Activated B cell treated with CpG ODN at 0.5 μM for 24 hours (primary cell): Measurements from ENCODE around the gene SCRN1. TPM values are rescaled to one million over a fixed set of nuclear protein-coding genes. Genes with fewer than 3 reads are reported as not detected.

ENCODE experiments used
- ATAC-seq: fragments of 200-7000 bp; cut with Tn5 transposase; one replicate; pipeline ENCODE4 v1.10.0; 2021; ENCODE audit warnings: low read depth, mild to moderate bottlenecking, moderate library complexity
- CTCF ChIA-PET: fragments of 350-600 bp; sonication (Branson Sonifier 250); formaldehyde crosslinking; loops from one replicate; lab custom pipeline; 2021; ENCODE audit warnings: antibody characterized with exemption; lab: Charles Lee
- POLR2A ChIA-PET: fragments of 350-600 bp; sonication (Branson Sonifier 250); formaldehyde crosslinking; loops from one replicate; lab custom pipeline; 2021; ENCODE audit warnings: antibody characterized with exemption; lab: Charles Lee
- DNase-seq: peaks from one replicate; pipeline ENCODE4 v3.0.0; 2022
- H3K27ac Mint-ChIP-seq: one replicate; pipeline ENCODE4 v1.8.0; 2020; ENCODE audit warnings: mixed read lengths
- H3K27me3 Mint-ChIP-seq: one replicate; pipeline ENCODE4 v1.8.0; 2021; ENCODE audit warnings: mixed read lengths
- H3K36me3 Mint-ChIP-seq: one replicate; pipeline ENCODE4 v1.8.0; 2021; ENCODE audit warnings: low read depth, mixed read lengths
- H3K4me1 Mint-ChIP-seq: one replicate; pipeline ENCODE4 v1.8.0; 2021; ENCODE audit warnings: mixed read lengths
- H3K4me3 Mint-ChIP-seq: one replicate; pipeline ENCODE4 v1.8.0; 2020; ENCODE audit warnings: mild to moderate bottlenecking, mixed read lengths
- H3K9me3 Mint-ChIP-seq: one replicate; pipeline ENCODE4 v1.8.0; 2020; ENCODE audit warnings: mixed read lengths
- intact Hi-C: fragments of 100-400 bp; cut with micrococcal nuclease; formaldehyde crosslinking; loops from one replicate; pipeline ENCODE4 v1.15.1; 2024
- total RNA-seq: library from RNA; stranded (reverse); gene quantifications from 2 replicates; pipeline ENCODE4 v1.2.3, GENCODE V29; 2022
- TF ChIP-seq, protein P1 (sequence below): fragments of 200-600 bp; IDR thresholded peaks from one replicate; pipeline ENCODE4 v1.8.0; 2022; ENCODE audit warnings: antibody characterized with exemption, mild to moderate bottlenecking

The SCRN1 gene
- total RNA-seq, 1 donor from 2014 or later = 48.7 TPM

DNA sequence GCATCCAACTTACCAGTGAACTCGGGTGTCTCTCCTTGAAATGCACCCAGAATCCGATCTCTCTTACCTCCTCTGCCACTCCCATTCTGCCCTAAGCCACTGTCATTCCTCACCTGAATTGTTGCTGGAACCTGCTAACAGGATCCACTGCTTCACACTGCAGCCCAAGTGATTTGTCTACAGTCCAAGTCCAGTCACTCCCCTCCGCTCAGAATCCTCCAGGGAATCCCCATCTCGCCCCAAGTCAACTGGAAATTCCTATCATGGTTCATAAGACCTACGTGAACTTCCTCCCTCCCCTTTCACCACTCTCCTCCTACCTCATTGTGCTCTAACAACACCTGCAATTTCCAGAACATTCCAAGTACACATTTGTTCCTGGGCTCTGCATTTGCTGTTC lies 91.3 kb downstream of the SCRN1 start:
- DNase-seq (no peak), ATAC-seq (no peak)
- Mint-ChIP-seq H3K27me3 (peaks cover 9% of the 10 kb centered on the region), H3K4me3 (no peak overlapping the region), H3K9me3 (peaks cover 11% of the 10 kb centered on the region), H3K4me1 (no peaks in the 10 kb centered on the region), H3K27ac (no peak overlapping the region), H3K36me3 (no peaks in the 10 kb centered on the region)
- intact Hi-C loops = no loop called here
- ChIA-PET CTCF (no interaction called here), POLR2A (no interaction called here)
- TF ChIP-seq, protein P1, sequence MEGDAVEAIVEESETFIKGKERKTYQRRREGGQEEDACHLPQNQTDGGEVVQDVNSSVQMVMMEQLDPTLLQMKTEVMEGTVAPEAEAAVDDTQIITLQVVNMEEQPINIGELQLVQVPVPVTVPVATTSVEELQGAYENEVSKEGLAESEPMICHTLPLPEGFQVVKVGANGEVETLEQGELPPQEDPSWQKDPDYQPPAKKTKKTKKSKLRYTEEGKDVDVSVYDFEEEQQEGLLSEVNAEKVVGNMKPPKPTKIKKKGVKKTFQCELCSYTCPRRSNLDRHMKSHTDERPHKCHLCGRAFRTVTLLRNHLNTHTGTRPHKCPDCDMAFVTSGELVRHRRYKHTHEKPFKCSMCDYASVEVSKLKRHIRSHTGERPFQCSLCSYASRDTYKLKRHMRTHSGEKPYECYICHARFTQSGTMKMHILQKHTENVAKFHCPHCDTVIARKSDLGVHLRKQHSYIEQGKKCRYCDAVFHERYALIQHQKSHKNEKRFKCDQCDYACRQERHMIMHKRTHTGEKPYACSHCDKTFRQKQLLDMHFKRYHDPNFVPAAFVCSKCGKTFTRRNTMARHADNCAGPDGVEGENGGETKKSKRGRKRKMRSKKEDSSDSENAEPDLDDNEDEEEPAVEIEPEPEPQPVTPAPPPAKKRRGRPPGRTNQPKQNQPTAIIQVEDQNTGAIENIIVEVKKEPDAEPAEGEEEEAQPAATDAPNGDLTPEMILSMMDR = no peak

DNA sequence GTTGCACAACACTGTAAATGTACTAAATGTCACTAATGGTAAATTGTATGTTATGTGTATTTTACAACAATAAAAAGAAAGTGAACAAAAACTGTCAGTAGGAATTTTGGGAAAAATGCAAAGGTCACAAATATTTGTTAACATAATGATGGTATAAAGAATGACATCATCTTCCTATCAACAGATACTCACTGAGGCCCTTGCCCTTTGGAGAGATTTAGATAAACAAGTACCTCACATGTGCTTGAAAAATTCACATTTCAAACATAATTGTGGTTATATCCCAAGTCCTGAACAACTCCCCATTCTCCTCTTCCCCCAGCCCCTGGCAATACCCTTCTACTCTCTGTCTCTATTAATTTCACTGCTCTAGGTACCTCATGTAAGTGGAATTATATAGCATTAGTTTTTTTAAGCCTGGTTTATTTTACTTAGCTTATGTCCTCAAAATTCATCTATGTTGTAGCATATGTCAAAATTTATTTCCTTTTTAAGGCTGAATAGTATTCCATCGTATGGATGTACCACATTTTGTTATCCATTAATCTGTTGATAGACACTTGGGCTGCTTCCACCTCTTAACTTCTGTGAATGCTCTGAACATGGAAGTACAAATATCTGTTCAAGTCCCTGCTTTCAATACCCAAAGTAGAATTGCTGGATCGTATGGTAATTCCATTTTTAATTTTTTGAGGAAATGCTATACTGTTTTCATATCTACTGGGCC lies 92.8 kb downstream of the SCRN1 start:
- TF ChIP-seq, protein P1 = no peak
- no peaks in the 10 kb centered on the region for H3K4me1 Mint-ChIP-seq
- no peak overlapping the region for H3K27ac Mint-ChIP-seq
- CTCF ChIA-PET = no interaction called here
- peaks cover 11% of the 10 kb centered on the region for H3K9me3 Mint-ChIP-seq
- DNase-seq (no peak), ATAC-seq (no peak)
- intact Hi-C loops = no loop called here
- H3K27me3 Mint-ChIP-seq = peaks cover 9% of the 10 kb centered on the region
- POLR2A ChIA-PET = no interaction called here
- no peak overlapping the region for H3K4me3 Mint-ChIP-seq
- no peaks in the 10 kb centered on the region for H3K36me3 Mint-ChIP-seq

DNA sequence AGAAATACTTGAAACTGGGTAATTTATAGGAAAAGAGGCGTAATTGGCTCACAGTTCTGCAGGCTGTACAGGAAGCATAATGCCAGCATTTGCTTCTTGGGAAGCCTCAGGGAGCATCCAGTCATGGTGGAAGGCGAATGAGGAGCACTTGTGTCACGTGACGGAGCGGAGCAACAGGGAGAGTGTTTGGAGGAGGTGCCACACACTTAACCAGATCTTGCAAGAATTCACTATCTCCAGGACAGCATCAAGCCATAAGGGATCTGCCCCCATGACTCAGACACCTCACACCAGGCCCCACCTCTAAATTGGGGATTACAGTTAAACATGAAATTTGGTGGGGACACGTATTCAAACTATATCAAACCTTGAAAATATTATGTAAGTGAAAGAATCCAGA lies 94.0 kb downstream of the SCRN1 start:
- DNase-seq (no peak), ATAC-seq (no peak)
- Mint-ChIP-seq H3K36me3 (no peaks in the 10 kb centered on the region), H3K9me3 (peaks cover 11% of the 10 kb centered on the region), H3K27ac (no peak overlapping the region), H3K4me1 (no peaks in the 10 kb centered on the region), H3K4me3 (no peak overlapping the region), H3K27me3 (peaks cover 9% of the 10 kb centered on the region)
- ChIA-PET CTCF (no interaction called here), POLR2A (no interaction called here)
- TF ChIP-seq, protein P1 = no peak
- intact Hi-C loops = no loop called here

DNA sequence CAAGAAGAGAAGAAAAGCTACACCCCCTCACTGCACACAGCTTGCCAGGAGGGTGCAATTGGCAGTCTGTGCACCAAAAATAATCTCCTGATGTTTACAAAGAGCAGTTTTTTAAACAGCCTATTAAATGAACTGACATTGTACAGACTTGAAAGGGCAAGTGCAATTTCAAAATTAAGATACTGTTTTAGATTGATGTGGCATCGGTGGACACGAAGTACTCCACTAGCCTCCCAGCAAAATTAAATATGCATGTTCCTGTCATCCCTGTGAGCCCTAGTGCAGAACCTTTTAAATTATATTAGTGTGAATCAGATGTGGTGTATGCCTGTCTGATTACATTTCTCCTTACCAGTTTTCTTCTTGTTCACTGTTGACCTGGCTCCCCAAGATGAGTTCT lies 95.3 kb downstream of the SCRN1 start:
- no peak overlapping the region for H3K4me3 Mint-ChIP-seq
- peaks cover 11% of the 10 kb centered on the region for H3K9me3 Mint-ChIP-seq
- ATAC-seq (no peak), DNase-seq (no peak)
- peaks cover 9% of the 10 kb centered on the region for H3K27me3 Mint-ChIP-seq
- ChIA-PET CTCF (no interaction called here), POLR2A (no interaction called here)
- TF ChIP-seq, protein P1 = no peak
- no peaks in the 10 kb centered on the region for H3K36me3 Mint-ChIP-seq
- no peaks in the 10 kb centered on the region for H3K4me1 Mint-ChIP-seq
- intact Hi-C loops = no loop called here
- no peak overlapping the region for H3K27ac Mint-ChIP-seq

DNA sequence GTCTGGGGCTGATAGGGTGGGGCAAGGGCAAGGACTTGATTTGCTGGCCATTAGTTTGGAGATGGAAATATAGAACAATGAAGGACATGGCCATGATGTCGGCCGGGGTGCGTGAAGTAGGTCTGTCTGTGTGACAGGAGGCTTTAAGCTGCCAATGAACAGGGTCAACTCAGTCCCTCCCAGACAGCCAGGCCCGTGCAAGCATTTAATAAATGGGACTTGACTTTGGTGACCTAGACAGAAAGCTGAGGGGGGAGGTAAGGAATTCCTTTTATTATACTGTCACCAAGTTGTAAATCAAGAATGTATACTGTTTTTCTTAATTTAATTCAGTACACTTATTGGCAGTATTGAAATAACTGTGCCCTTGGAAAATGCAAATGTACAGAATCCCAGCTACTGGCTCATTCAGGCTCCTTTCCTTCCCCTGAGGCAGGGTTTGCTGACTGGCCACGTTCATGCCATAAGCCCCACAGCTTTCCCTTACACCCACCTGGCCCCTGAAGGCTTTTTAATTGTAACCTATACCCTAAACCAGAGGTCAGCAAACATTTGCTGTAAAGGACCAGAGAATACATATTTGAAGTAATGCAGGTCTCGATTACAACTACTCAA lies 96.1 kb downstream of the SCRN1 start:
- Mint-ChIP-seq H3K27ac (no peak overlapping the region), H3K4me1 (no peaks in the 10 kb centered on the region), H3K27me3 (peaks cover 6% of the 10 kb centered on the region), H3K4me3 (no peak overlapping the region), H3K36me3 (no peaks in the 10 kb centered on the region), H3K9me3 (peaks cover 5% of the 10 kb centered on the region)
- intact Hi-C loops = no loop called here
- DNase-seq (no peak), ATAC-seq (no peak)
- ChIA-PET CTCF (no interaction called here), POLR2A (interaction anchor here (0.5 kb wide), 1 partner anchor 20 kb away, joined by 7 read pairs; no protein-coding TSS in a partner anchor)
- TF ChIP-seq, protein P1 = no peak
